Tibial nerve (tissue), 4 donors: ENCODE data around the gene CS. TPM values are rescaled to one million over a fixed set of nuclear protein-coding genes. Genes with fewer than 3 reads are reported as not detected.
"Not testable (repeated sequence)": the region's sequence is repeated elsewhere in the genome, so short reads cannot be mapped to it uniquely, and the experiment has no call there.

Experiments used
- DNase-seq, 2 donors: peaks; one replicate each; pipeline ENCODE4 v3.0.0-alpha.2; 2019; ENCODE audit warnings: low spot score in 2 of 2
- H3K27ac ChIP-seq, 4 donors: fragments of 200-600 bp; sonication (generic) in 3 of 4; one replicate each; pipeline ENCODE4 v1.5.1; 2017 to 2019; ENCODE audit warnings: mild to moderate bottlenecking in 1 of 4
- H3K27me3 ChIP-seq, 2 donors: fragments of 200-600 bp; sonication (generic) in 1 of 2; one replicate each; pipeline versions ENCODE4 v1.5.1 to v1.6.0; 2017 to 2019
- H3K36me3 ChIP-seq, 3 donors: fragments of 200-600 bp; sonication (generic); one replicate each; pipeline ENCODE4 v1.5.1; 2018 to 2019
- H3K4me1 ChIP-seq, 4 donors: fragments of 200-600 bp; sonication (generic) in 3 of 4; one replicate each; pipeline ENCODE4 v1.5.1; 2017 to 2019
- H3K4me3 ChIP-seq, 4 donors: fragments of 200-600 bp; sonication (generic) in 3 of 4; one replicate each; pipeline ENCODE4 v1.5.1; 2017 to 2019; ENCODE audit warnings: mild to moderate bottlenecking in 1 of 4, moderate library complexity in 1 of 4
- H3K9me3 ChIP-seq, 4 donors: fragments of 200-600 bp; sonication (generic) in 3 of 4; one replicate each; pipeline ENCODE4 v1.5.1; 2017 to 2019
- CTCF ChIP-seq, 5 experiments: fragments of 200-600 bp in 3 of 5; fragments of 450-650 bp in 2 of 5; sonication (generic) in 3 of 5; IDR thresholded peaks; one replicate each; pipeline ENCODE4 v1.5.1; 2016 to 2019; ENCODE audit warnings: antibody characterized with exemption in 5 of 5, mild to moderate bottlenecking in 3 of 5, moderate library complexity in 2 of 5
- EP300 ChIP-seq, 2 donors: sonication (generic); formaldehyde crosslinking; IDR thresholded peaks; one replicate each; pipeline ENCODE4 v1.6.1; 2017; ENCODE audit warnings: antibody characterized with exemption in 2 of 2, mild to moderate bottlenecking in 1 of 2
- POLR2A ChIP-seq, 2 donors: fragments of 450-650 bp; IDR thresholded peaks; one replicate each; pipeline ENCODE4 v1.6.1; 2017; ENCODE audit warnings: antibody characterized with exemption in 2 of 2, mild to moderate bottlenecking in 2 of 2, moderate library complexity in 2 of 2
- WGBS, 2 donors: methylation state at CpG; one replicate each; pipeline ENCODE4 v1.1.5; 2018; 5-methylcytosine and 5-hydroxymethylcytosine counted together
- total RNA-seq, 4 donors: library from RNA; depleted of rRNA; stranded (reverse); fragments of >200 nt; gene quantifications; one replicate each; pipeline ENCODE4 v1.1.0, GENCODE V29; 2016

The CS gene
- total RNA-seq = 100 to 1,000 TPM in 1 of 4 donors, 10 to 100 TPM in 3; 63.7 to 112 (median 84.2) TPM

- peak within 1 kb of the TSS; percentile 47 to 88 (median 82) for H3K4me3 ChIP-seq
- H3K9me3 ChIP-seq = no peaks in the 10 kb centered on the region
- H3K27ac ChIP-seq = peak within 1 kb of the TSS; percentile 70 to 94 (median 91)
- 1% methylated on average over 44 of the region's 63 CpGs for WGBS, 2 donors
- no peaks in the 10 kb centered on the region for H3K27me3 ChIP-seq
- H3K36me3 ChIP-seq = peaks cover 0 to 24% (median 3%) of the 10 kb centered on the region in 3 donors
- DNase-seq = peak; percentile 98
- peaks cover 0 to 59% (median 30%) of the 10 kb centered on the region in 4 donors for H3K4me1 ChIP-seq
- TF ChIP-seq POLR2A (IDR thresholded peaks at IDR 0.05) (peak; percentile 40 to 71), CTCF (IDR thresholded peaks at IDR 0.05) (peak in 1 of 5 experiments; percentile 30), EP300 (IDR thresholded peaks at IDR 0.05) (peak in 1 of 2 donors; percentile 74)
These were observed at the start of gene CS for GRCh38 chr12:56299853-56300643. CS (minus strand) TSS chr12:56300330; CDS start chr12:56300201, 129 bp downstream.

- TF ChIP-seq CTCF (IDR thresholded peaks at IDR 0.05) = no peak
- TF ChIP-seq POLR2A (IDR thresholded peaks at IDR 0.05) = no peak
- no peak for TF ChIP-seq EP300 (IDR thresholded peaks at IDR 0.05)
- DNase-seq = no peak
- H3K27me3 ChIP-seq = no peaks in the 10 kb centered on the region
- H3K4me3 ChIP-seq = no peak overlapping the region
- no peaks in the 10 kb centered on the region for H3K9me3 ChIP-seq
- H3K27ac ChIP-seq = no peak overlapping the region
- no peaks in the 10 kb centered on the region for H3K4me1 ChIP-seq
- H3K36me3 ChIP-seq = peaks cover 2 to 98% (median 19%) of the 10 kb centered on the region in 3 donors
- 89 to 92% methylated on average over 5 of the region's 5 CpGs for WGBS, 2 donors
These were observed 48.6 kb upstream of the CS start for GRCh38 chr12:56348776-56349175.

GRCh38 chr12:56347255-56347654 is 47.1 kb upstream of the CS start:
- peaks cover 2 to 98% (median 26%) of the 10 kb centered on the region in 3 donors for H3K36me3 ChIP-seq
- WGBS, 2 donors = 90 to 93% methylated on average over 9 of the region's 9 CpGs
- not testable (repeated sequence) for DNase-seq

GRCh38 chr12:56346675-56347074 is 46.5 kb upstream of the CS start:
- no peak for DNase-seq
- Histone ChIP-seq H3K27ac (no peak overlapping the region), H3K4me3 (no peak overlapping the region), H3K36me3 (peaks cover 2 to 98% (median 23%) of the 10 kb centered on the region in 3 donors), H3K27me3 (no peaks in the 10 kb centered on the region), H3K4me1 (no peaks in the 10 kb centered on the region), H3K9me3 (no peaks in the 10 kb centered on the region)
- 79 to 82% methylated on average over 7 of the region's 7 CpGs for WGBS, 2 donors
- TF ChIP-seq EP300 (IDR thresholded peaks at IDR 0.05) (no peak), CTCF (IDR thresholded peaks at IDR 0.05) (no peak), POLR2A (IDR thresholded peaks at IDR 0.05) (no peak)

More at GRCh38 chr12:56347255-56347654, 47.1 kb upstream of the CS start:
- H3K27me3 ChIP-seq, H3K4me3 ChIP-seq, H3K9me3 ChIP-seq, H3K4me1 ChIP-seq, H3K27ac ChIP-seq: not testable (repeated sequence)

GRCh38 chr12:56342290-56342689 is 42.2 kb upstream of the CS start:
- DNase-seq, H3K9me3 ChIP-seq, H3K27me3 ChIP-seq, H3K4me3 ChIP-seq, H3K27ac ChIP-seq, H3K4me1 ChIP-seq: not testable (repeated sequence)
- WGBS, 2 donors = 95% methylated on average over 2 of the region's 2 CpGs
- H3K36me3 ChIP-seq = peaks cover 0 to 66% (median 10%) of the 10 kb centered on the region in 3 donors

GRCh38 chr12:56341616-56342015 is 41.5 kb upstream of the CS start:
- H3K27me3 ChIP-seq = no peaks in the 10 kb centered on the region
- no peak overlapping the region for H3K4me3 ChIP-seq
- no peak for DNase-seq
- H3K4me1 ChIP-seq = no peaks in the 10 kb centered on the region
- TF ChIP-seq CTCF (IDR thresholded peaks at IDR 0.05) (no peak), POLR2A (IDR thresholded peaks at IDR 0.05) (no peak), EP300 (IDR thresholded peaks at IDR 0.05) (no peak)
- H3K36me3 ChIP-seq = peaks cover 0 to 59% (median 10%) of the 10 kb centered on the region in 3 donors
- WGBS, 2 donors = 35 to 64% methylated on average over 1 of the region's 1 CpG
- no peaks in the 10 kb centered on the region for H3K9me3 ChIP-seq
- no peak overlapping the region for H3K27ac ChIP-seq
